Measurements from ENCODE around the gene MYO1B.

MYO1B gene

DNA sequence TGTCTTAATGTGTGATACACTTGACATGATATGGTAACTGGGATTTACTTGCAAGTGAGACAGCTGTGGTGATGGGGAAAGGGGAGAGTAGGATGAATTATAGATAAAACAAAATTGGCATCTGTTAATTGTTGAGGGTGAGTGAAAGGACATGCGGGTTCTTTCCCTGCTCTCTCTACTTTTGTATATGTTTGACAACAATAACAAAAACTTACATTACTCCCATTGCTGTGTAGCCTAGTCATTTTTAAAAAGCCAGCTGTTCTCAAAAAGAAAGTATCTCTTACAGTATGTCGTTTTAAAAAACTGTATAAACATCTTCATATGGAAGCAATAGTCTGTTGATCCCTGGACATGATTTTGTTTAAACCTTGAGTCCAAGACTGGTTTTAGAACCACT, 117.6 kb downstream of the MYO1B start:
- H3K4me3 ChIP-seq (replicated peaks; ENCODE audit: low read depth, low read length) = no peak overlapping the region
- DNase-seq (ENCODE audit: extremely low read depth, low read depth) = no peak
- TF ChIP-seq, protein P1, sequence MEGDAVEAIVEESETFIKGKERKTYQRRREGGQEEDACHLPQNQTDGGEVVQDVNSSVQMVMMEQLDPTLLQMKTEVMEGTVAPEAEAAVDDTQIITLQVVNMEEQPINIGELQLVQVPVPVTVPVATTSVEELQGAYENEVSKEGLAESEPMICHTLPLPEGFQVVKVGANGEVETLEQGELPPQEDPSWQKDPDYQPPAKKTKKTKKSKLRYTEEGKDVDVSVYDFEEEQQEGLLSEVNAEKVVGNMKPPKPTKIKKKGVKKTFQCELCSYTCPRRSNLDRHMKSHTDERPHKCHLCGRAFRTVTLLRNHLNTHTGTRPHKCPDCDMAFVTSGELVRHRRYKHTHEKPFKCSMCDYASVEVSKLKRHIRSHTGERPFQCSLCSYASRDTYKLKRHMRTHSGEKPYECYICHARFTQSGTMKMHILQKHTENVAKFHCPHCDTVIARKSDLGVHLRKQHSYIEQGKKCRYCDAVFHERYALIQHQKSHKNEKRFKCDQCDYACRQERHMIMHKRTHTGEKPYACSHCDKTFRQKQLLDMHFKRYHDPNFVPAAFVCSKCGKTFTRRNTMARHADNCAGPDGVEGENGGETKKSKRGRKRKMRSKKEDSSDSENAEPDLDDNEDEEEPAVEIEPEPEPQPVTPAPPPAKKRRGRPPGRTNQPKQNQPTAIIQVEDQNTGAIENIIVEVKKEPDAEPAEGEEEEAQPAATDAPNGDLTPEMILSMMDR (IDR thresholded peaks at IDR 0.05; ENCODE audit: low read depth, low read length, missing control alignments) = no peak

DNA sequence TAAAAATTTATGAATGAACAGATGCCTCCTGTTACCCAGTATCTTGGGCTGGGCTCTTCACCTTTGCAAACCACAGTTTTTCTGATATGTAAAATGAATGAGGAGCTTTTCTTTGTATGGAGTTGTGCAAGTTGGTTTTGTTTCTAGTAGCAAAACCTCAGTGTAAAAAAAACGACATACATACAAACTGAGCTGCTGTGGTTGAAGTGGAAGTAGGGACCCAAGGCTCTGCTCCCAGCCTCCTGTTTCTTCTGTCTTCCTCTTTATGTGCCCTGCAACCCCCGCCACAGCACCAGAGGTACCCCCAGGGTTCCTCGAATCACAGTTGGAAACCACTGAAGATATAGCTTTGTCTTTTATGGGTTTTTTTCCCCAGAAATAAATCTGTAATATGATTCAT, 118.1 kb downstream of the MYO1B start:
- no peak overlapping the region for H3K4me3 ChIP-seq (replicated peaks; ENCODE audit: low read depth, low read length)
- no peak for DNase-seq (ENCODE audit: extremely low read depth, low read depth)
- TF ChIP-seq, protein P1 (IDR thresholded peaks at IDR 0.05; ENCODE audit: low read depth, low read length, missing control alignments) = no peak

DNA sequence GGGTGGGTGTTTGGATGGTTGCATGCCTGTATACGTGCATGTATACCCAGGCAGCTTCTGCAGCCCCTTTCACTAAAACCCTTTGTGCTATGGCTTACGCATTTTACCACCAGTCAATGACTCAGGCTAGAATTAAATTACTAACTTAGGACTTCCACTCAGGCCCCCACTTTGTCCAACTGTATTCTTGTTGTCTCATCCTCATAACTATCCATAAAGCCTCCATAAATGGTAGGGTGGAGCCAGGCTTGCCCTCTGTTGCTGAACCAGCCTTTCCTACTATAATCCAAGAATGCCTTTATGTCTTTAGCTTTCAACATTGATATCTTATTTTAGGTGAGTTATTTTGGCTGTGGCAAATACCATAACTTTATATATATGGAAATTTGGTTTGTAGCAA, 119.9 kb downstream of the MYO1B start:
- TF ChIP-seq, protein P1 (IDR thresholded peaks at IDR 0.05; ENCODE audit: low read depth, low read length, missing control alignments) = no peak
- no peak overlapping the region for H3K4me3 ChIP-seq (replicated peaks; ENCODE audit: low read depth, low read length)
- DNase-seq (ENCODE audit: extremely low read depth, low read depth) = no peak

DNA sequence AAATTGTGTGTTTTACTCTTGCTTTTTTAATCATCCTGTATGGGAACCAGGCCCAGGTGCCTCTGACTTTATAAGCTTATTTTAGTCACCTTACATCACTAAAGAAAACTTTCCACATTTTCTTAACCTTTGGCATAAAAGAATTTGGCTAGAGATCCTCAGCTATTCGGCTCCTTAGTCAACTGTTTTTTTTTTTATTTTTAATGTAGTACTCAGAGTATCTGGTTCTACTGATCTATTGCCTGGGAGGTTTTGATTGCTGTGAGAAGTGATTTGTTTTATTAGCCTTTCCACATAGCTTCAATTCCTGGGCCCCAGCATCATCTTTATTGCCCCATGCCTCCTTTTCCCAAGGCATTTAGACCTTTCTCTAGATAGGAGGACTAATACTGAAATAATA, 121.0 kb downstream of the MYO1B start:
- DNase-seq (ENCODE audit: extremely low read depth, low read depth) = no peak
- TF ChIP-seq, protein P1 (IDR thresholded peaks at IDR 0.05; ENCODE audit: low read depth, low read length, missing control alignments) = no peak

DNA sequence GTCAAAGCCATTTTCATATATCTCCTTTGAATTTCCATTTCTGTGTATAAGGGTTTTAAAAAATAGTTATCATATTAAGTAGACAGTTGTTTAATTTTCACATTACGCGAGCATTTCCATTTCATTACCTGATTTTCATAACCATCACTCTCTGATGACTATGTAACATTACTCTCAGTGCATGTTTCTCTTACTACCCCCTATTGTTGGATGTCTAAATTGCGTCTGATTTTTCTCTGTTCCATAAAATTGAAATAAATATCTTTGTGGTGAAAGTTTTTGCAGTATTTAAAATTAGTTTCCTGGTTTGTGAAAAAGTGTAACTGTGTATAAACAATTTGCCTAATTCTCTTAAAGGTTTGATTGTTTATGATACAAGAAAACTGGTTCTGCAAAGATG, 123.8 kb downstream of the MYO1B start:
- no peak for DNase-seq (ENCODE audit: extremely low read depth, low read depth)
- no peak overlapping the region for H3K4me3 ChIP-seq (replicated peaks; ENCODE audit: low read depth, low read length)
- TF ChIP-seq, protein P1 (IDR thresholded peaks at IDR 0.05; ENCODE audit: low read depth, low read length, missing control alignments) = peak; percentile 19

More for the DNA sequence above, 121.0 kb downstream of the MYO1B start:
- no peak overlapping the region for H3K4me3 ChIP-seq (replicated peaks; ENCODE audit: low read depth, low read length)

DNA sequence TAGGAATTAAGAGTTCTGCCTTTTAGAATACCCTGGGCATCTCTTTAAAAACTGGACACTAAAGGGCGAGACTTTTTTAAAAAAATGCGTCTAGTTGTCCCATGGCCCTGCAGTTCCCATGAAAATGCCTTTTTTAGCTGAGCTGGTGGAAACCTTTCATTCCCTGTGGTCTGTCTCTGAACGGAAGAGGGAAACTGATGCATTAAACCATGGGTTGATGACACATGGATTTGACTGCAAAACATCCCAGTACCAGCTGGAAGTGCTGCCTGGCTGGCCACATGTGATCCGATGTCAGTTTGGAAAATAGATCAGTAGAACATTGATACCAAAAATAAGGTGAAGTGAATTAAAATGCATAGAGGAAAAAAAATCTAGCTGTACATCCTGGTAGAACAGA, 129.2 kb downstream of the MYO1B start:
- TF ChIP-seq, protein P1 (IDR thresholded peaks at IDR 0.05; ENCODE audit: low read depth, low read length, missing control alignments) = no peak
- DNase-seq (ENCODE audit: extremely low read depth, low read depth) = no peak
- no peak overlapping the region for H3K4me3 ChIP-seq (replicated peaks; ENCODE audit: low read depth, low read length)

DNA sequence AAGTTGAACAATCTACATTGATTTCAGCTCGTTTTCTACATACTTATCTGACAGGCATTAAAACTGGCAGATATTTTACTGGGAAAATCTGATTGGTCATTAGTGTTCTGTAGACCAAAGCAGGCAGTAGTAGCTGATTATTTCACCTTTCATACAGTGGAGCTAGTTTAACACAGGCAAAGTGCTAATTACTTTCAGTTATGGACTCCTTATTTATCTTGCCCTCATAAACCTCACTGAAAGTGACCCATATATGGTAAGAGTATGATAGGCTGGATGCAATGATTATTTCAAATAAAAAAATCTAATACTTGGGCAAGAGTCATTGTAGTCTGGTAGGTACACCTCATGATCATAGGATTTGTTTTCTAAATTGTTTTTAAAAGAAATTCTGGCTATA, 129.7 kb downstream of the MYO1B start:
- H3K4me3 ChIP-seq (replicated peaks; ENCODE audit: low read depth, low read length) = no peak overlapping the region
- TF ChIP-seq, protein P1 (IDR thresholded peaks at IDR 0.05; ENCODE audit: low read depth, low read length, missing control alignments) = no peak
- DNase-seq (ENCODE audit: extremely low read depth, low read depth) = no peak
